GM10266 (cell line): Measurements from ENCODE around the gene FAM228A.
"Not testable (repeated sequence)": the region's sequence is repeated elsewhere in the genome, so short reads cannot be mapped to it uniquely, and the experiment has no call there.

ENCODE experiments used
- DNase-seq: peaks from one replicate; pipeline ENCODE4 v3.0.0; 2012; ENCODE audit errors: extremely low spot score
- CTCF ChIP-seq: IDR thresholded peaks from 2 replicates; pipeline ENCODE4 v1.5.1; 2012; ENCODE audit warnings: mild to moderate bottlenecking, low read depth; ENCODE audit not compliant: control insufficient read depth, insufficient read depth; ENCODE audit errors: missing control alignments

Gene FAM228A

GRCh38 chr2:24174851-24175277 is at the start of gene FAM228A:
Gene FAM228A (plus strand): TSS chr2:24175053. CDS start chr2:24175481, 428 bp downstream.
- no peak for TF ChIP-seq CTCF
- no peak for DNase-seq

GRCh38 chr2:24125956-24126355 is 48.9 kb upstream of the FAM228A start:
- no peak for TF ChIP-seq CTCF
- DNase-seq = no peak

GRCh38 chr2:24132543-24132942 is 42.3 kb upstream of the FAM228A start:
- no peak for TF ChIP-seq CTCF
- DNase-seq = no peak

- not testable (repeated sequence) for DNase-seq
Observed at GRCh38 chr2:24140305-24140704, 34.5 kb upstream of the FAM228A start.

GRCh38 chr2:24147364-24147763 is 27.5 kb upstream of the FAM228A start:
- TF ChIP-seq CTCF = no peak
- no peak for DNase-seq

GRCh38 chr2:24152413-24153197 is 22.2 kb upstream of the FAM228A start:
- DNase-seq = no peak

GRCh38 chr2:24153478-24153877 is 21.4 kb upstream of the FAM228A start:
- DNase-seq = no peak
- TF ChIP-seq CTCF = no peak

More at GRCh38 chr2:24152413-24153197, 22.2 kb upstream of the FAM228A start:
- no peak for TF ChIP-seq CTCF
